Measurements from ENCODE around the gene ZIK1.

The ZIK1 gene

DNA sequence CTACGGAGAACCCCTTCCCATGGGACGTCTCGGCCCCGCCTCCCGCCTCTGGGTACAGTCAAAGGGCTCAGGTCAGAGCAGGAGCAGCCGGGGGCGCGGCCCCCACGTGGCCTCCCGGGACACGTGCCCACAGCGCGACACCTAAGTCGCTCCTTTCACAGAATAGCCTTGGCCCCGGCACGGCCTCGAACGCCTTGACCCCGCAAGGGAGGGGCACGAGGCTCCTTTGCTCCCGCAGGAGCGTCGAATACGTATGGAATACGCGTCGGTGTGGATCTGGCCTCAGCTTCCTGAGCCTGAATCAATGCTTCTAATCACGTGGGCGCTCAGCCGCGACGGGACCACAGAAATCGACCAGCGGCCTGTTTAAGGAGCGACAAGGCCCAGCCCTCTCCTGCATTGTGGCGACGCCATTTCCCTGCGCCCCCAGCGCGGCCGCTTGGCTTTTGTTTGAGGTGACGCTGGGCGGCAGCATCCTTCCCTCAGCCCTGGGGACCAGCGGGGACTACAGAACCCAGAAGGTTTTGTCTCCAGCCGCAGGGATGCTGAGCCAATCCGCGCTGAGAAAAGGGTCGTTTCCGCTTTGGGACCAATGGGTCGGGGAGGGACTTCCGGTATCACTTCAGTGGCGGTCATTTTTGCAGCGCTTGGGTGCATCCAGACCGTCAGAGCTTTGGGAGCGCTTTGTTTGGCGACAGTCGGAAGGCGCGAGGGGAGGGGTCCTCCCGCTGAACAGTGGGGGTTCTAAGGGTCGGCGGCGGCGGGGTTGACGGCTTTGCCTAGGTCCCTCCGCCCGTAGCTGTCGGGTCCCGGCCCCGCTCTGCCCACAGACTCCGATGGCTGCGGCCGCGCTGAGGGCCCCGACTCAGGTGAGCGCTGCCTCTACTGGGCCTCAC lies at the start of gene ZIK1:
ZIK1 (plus strand) TSS at position 625 of the 896 bp plus-strand sequence; CDS start at position 837, 212 bp downstream.
- DNase-seq (ENCODE audit: low read depth) = peak; percentile 68

DNA sequence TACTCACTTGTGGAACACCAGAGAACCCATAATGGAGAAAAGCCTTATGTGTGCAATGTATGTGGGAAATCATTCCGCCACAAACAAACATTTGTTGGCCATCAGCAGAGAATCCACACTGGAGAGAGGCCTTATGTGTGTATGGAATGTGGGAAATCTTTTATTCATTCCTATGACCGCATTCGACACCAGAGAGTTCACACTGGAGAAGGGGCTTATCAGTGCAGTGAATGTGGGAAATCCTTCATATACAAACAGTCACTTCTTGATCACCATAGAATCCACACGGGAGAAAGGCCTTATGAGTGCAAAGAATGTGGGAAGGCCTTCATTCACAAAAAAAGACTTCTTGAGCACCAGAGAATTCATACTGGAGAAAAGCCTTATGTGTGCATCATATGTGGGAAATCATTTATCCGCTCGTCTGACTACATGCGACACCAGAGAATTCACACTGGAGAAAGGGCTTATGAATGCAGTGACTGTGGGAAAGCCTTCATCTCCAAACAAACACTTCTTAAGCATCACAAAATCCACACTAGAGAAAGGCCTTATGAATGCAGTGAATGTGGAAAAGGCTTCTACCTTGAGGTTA lies 45.9 kb upstream of the ZIK1 start:
- DNase-seq (ENCODE audit: low read depth) = no peak

DNA sequence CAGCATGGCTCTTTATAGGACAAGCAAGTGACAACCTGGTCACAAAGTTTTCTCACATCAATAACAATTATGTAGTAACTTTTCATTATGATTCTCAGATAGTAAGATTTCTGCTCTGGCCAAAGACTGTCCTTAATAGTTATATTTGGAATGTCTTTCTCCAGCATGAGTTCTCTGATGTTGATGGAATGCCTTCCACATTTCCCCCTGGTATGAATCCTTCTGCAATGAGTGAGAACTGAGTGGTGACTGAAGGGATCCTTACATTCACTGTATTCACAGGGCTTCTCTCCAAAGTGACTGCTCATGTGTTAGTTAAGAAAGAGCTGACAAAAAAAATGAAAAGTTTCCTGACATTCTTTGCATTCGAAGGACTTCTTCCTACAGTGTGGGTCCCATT lies 37.4 kb upstream of the ZIK1 start:
- no peak for DNase-seq (ENCODE audit: low read depth)

DNA sequence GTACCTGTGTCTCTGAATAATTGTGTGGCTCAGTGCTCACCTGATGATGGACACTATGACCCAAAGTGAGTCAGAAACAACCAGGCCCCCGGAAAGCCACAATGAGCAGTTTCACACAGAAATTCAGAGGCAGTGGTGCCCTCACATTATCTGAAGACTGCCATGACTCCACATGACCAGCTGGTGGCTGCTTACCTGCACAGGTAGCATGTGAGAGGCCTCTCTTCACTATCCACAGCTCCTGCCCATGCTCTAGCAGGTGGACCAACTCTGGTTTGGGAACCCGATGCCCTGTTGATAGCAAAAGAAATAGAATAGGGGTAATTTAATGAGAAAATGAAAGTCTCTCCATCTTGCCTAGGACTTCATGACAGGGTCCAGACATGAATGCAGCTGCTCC lies 31.5 kb upstream of the ZIK1 start:
- no peak for DNase-seq (ENCODE audit: low read depth)

DNA sequence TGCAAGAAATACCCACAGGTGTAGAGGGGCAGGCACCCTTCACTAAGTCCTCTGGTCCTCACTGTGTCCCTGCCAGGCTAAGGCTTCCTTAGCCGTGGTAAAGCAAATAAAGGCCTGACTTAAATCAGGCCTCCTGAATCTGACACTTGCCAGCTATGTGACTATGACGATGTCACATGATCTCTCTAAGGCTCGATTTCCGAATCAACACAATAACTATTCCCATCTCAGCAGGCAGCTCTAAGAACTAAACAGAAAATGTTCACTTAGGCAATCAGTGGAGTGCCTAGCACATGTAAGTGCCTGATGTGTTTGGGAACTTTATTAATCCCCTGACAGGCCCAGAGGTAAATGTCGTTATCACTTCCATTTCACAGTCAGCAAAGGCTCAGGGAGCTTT lies 26.3 kb upstream of the ZIK1 start:
- DNase-seq (ENCODE audit: low read depth) = no peak

DNA sequence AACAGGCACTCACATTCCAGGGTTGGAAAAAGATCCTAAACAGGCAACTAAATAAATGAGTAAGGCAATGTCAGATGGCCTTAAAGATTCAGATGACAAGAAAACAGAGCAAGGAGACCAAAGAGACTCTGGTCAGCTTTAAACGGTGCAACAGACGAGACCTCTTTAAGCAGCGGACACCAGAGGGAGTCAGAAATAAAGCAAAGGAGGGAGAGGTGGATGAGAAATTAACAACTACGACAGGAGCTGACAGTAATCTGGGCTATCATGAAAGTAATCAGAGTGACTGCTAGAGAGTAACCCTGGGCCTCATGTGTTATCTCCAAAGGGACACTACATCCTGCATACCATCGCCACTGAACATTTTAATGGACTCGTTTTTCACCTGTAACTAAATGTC lies 25.4 kb upstream of the ZIK1 start:
- no peak for DNase-seq (ENCODE audit: low read depth)

DNA sequence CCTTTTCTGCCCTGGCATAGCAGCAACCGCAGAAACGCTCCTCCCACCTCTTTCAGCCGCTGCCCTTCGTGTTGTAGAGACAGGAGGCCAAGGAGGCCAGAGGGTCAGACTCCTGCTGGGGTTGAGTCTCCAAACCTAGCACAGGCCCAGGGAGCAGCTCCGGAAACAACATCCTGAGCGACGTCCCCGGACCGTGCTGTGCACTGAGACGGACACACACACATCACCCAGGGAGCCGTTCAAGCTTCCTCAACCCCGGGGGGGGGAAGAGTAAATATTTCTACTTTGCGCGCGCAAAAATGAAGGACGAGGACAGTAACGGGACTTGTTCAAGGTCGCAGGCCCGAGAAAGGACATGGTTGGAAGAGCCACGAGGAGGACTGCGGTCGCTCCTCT lies 24.9 kb upstream of the ZIK1 start:
- no peak for DNase-seq (ENCODE audit: low read depth)

DNA sequence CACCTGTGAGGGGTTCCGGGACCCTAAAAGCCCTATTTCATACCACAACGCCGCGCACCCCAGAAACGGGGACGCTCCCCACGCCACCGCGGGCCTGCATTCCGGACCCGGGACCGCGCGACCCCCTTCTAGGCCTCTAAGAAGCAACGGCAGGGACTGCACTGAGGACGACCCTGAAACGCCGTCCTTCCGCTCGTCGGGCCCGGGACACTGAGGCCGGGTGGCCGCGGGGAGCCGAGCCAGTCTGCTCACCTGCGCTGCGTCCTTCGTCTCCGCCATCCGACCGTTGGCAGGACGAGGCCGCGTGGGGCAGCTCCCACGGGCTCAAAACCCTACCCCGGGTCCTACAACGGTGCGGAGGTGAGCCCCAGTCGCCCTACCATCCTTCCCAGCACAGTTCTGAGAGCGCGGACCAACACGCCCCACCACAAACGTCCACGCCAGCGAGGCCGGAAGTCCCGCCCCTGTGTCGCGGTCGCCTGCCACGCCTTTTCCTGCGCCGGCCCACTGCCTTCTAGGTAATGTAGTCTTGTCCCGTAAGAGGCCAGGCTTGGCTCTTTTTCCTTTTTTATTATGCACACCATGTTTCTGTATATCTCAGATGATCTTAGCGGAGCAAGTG lies 24.4 kb upstream of the ZIK1 start, which contains the start of gene ZNF550:
ZNF550 (minus strand) TSS at position 460 of the 622 bp plus-strand sequence; CDS start at position 279, 181 bp downstream.
- DNase-seq (ENCODE audit: low read depth) = peak; percentile 72

DNA sequence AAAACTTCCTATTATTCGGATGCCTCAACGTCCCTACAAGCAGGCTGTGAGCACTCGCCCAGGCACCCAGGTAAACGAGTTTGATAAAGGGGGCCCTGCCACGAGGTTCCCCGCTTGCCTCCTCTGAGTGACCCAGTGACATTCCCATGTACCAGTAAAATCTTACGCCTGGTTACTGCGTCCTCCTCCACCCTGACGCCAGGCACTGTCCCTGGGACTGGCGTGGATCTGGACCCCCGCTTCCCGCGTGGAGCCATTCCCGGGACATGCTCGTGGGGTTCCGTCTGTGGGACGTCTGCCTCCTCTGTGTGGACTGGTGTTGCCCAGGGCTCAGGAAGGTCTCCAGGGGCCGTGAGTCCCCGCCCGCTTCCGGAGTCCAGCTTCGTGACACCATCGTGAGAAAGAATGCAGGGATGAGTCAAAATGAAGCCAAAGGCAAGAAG lies 23.9 kb upstream of the ZIK1 start:
- no peak for DNase-seq (ENCODE audit: low read depth)

DNA sequence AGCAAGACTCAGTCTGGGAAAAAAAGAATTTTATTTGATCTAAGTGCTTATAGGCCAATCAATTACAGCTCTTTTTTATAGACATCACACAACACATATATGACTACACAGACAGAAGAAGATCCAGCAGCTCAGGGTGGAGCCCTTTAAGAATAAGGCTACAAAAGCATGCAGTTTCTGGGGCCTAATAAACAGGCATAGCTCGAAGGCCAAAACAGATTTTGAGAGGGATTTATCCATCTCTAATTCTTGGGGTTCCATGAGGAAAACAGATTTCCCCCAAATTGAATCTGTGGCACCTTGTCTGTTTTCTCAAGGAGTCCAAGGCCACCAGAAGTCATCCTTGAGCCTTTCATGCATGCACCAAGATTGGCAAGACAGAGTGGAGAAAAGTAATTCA lies 20.4 kb upstream of the ZIK1 start:
- DNase-seq (ENCODE audit: low read depth) = no peak

DNA sequence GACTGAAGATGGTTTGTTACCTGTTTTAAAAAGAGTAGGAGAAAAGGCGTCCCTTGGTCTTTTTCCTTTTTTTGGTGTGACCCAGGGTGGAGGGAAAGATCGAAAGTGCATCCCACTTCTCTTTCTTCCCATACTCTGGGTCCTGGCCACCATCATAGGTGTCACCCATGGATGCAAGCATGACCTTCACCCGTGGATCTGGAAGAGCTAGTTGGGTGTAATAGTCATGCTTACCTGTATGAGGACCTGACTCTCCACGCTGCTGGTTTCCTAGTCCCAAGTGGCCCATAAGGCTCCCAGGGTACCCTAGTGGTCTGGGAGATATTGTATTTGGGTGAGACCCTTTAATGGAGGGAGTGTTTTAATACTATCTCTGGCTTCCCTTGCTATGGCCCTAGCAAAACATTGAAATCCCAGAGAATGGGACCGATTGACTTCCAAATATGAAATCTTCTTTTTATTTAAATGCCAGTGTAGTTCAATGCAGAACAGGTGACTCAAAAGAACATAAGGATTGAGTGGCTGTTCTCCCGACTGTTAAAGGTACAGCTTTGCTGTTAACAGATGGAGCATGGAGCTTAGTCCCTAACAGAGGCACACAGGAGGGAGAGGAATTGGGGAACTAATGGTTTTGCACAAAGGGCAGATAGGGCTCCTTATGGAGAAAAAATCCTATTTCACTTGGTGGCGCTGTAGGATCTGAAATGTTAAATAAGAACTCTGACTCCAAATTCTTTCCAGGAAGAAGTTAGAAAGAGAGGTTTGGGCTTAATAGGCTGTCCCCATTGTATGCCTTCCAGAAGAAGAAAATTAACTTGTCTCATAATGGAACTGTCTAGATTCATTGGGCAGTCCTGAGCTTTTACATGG lies 17.3 kb upstream of the ZIK1 start:
- no peak for DNase-seq (ENCODE audit: low read depth)

DNA sequence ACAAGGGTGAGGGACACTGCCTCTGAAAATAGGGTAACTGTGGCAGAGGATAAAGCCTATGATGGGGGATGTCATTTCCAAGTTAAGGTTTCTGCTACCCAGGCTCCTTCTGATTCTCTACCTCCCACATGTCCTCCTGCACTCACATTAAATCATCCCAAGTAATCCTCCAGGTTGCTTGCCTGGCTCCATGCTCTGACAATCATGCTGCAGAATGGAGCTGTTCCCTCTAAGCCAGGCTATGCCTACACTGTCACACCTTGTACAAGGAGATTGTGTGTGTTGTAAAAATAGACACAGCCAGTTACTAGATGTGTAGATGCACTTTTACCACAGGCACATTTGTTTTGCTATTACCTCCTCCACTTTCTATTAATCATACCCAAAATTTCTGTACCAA lies 13.2 kb upstream of the ZIK1 start:
- DNase-seq (ENCODE audit: low read depth) = no peak

DNA sequence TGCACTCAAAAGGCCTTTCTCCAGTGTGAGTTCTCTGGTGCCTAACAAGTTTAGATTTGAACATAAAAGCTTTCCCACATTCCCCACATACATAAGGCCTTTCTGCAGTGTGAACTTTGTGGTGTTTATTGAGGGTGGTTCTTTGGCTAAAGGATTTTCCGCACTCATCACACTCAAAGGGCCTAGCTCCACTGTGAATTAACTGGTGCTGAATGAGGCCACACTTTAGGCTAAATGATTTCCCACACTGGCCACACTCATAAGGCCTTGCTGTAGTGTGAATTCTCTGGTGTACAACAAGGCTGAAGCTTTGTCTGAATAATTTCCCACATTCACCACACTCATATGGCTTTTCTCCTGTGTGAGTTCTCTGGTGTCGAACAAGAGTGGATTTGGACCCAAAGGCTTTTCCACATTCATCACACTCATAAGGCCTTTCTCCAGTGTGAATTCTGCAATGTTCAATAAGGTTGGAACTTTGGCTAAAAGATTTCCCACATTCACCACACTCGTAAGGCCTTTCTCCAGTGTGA lies 11.5 kb upstream of the ZIK1 start:
- no peak for DNase-seq (ENCODE audit: low read depth)

DNA sequence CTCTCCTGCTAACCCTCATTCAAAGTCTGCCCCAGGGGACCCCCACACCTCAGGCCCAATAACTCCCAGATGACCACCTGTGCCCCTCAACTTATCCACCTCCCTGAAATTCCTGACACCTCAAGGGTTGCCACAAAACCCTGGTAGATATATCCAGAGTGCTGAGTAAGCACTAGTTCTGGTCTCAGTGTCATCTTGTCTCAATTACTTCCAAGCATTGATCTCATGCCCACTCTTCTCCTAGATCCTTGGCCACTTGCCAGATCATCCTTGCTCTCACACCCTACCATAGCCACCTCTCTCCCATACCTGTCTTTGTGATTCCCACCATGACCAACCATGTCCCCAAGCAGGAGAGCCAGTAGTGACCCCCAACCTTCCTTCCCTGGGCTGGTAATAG lies 7.3 kb upstream of the ZIK1 start:
- no peak for DNase-seq (ENCODE audit: low read depth)

DNA sequence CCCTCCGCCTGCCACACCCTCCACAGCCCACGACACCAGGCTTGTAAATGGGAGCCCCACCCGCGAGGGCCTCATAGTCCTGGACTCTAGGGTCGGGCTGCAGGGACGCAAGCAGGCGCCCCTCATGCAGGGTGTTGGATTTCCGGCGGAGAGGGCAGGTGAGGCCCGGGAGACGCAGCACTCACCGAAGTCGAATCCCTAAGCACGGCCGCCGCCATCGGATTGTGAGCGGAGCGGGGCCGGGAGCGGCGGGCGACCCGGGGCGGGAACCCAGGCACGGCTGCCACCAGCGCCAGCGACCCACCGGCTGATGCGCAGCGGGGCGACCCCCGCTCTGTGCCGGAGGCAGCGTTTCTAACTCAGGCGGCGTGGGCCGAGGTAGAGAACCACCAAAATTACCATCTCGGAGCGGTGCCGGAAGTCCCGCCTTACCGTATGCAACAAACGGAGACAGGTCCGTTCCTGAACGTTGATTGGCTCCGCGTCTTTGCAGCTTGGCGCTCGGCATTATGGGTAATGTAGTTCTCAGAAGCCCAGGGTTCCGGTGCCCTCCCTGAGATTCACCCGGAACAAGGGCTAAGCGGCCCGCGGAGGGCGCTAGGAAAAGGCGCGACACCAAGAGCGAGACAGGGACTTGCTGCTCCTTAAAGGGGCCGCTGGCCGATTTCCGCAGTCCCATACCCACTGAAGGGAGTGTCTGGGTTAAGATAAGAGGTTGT lies 5.3 kb upstream of the ZIK1 start, which contains the start of gene ZNF416:
ZNF416 (minus strand) TSS at position 425 of the 719 bp plus-strand sequence; CDS start at position 218, 207 bp downstream.
- DNase-seq (ENCODE audit: low read depth) = peak; percentile 92

DNA sequence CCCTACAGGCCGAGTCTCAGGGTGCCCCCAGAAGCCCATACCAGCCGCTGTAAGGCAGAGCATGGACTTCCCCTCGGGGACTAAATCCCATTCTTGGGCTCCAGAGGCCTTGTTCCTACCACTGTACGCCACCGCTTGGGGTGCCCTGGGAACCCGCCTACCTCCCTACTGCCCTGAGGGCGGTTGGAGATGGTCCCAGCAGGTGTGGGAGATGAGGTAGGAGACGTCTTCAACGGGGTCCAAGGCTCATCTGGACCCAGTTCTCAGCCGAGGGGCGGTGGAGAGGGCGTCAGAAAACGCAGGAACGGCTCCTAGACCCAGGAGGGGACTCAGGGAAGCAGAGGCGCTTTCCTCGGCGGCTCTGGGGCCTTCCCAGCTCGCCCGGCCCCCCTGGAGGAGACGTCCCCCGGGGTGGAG lies 833 bp upstream of the ZIK1 start:
- DNase-seq (ENCODE audit: low read depth) = no peak

DNA sequence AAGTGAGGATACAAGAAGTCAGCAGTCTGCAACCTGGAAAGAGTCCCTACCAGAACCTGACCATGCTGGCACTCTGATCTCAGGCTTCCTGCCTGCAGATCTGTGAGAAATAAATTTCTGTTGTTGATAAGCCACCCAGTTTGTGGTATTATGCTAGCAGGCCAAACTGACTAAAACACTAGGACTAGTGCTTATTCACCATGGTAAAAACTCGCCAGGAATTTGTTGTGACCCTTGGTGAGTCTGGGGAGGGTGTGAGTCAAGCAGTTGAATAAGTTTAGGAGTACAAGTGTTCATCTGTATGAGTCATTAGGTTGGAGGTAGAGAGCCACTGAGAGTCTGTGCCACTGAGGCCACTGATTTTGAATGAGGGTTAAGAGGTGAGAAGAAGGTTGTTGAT lies 3.6 kb downstream of the ZIK1 start:
- no peak for DNase-seq (ENCODE audit: low read depth)

DNA sequence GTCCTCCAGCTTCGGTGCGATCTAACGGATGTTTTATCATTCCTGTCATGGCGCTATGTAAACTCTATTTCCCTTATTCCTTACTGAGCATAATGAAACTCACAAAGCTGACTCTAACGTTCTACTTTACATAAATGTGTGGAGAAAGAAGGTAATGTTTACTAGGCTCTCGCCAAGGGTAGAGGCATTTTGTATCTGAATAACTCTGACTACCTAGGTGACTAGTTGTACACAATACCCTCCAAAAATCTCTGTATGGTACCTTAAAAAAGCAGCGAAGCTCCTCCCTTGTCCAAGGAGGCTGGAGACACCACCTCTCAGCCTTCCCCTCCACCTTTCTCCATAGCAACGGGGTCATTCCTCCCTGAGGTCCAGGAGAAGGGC lies 15.4 kb downstream of the ZIK1 start:
- no peak for DNase-seq (ENCODE audit: low read depth)

DNA sequence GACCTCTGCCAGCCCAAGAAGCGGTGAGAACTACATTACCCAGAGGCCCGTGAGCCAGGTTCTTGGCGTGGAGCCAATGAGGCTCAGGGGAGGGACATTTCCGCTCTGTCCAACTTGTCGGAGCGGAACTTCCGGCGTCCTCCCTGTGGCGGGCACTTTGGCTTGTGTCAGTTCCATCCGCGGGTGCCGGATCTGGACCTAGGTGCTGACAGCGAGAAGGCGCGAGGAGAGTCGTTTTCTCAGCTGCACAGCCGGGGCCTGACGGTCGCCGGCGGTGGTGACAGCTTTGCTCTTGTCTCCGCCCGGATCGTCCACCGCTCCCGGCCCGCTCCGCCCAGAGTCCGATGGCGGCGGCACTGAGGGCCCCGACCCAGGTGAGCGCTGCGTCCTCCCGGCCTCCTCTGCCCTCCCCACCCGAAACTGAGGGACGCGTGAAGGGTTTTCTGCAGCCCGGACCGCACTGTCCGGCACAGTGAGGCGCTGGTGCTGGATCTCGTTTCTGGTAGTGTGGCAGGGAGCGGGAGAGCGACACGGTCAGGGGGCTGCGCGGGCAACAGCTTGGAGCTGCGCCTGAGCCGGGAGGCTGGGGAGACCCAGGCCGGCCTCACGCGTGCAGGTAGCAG lies 15.9 kb downstream of the ZIK1 start, which contains the start of gene ZNF530:
ZNF530 (plus strand) TSS at position 125 of the 623 bp plus-strand sequence. CDS start 4,461 bp downstream, outside the sequence.
- DNase-seq (ENCODE audit: low read depth) = peak; percentile 55

DNA sequence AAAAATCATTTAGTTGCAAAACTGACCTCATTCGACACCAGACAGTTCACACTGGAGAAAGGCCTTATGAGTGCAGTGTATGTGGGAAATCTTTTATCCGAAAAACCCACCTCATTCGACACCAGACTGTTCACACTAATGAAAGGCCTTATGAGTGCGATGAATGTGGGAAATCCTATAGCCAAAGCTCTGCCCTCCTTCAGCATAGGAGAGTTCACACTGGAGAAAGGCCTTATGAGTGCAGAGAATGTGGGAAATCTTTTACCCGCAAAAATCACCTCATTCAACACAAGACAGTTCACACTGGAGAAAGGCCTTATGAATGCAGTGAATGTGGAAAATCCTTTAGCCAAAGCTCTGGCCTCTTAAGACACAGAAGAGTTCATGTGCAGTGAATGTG lies 23.0 kb downstream of the ZIK1 start:
- DNase-seq (ENCODE audit: low read depth) = no peak
